ENCODE results near the gene XXYLT1. TPM values are rescaled to one million over a fixed set of nuclear protein-coding genes. Genes with fewer than 3 reads are reported as not detected.

The XXYLT1 gene
- polyA plus RNA-seq, 2 of the 4 experiments (the other 2 are of a cell fraction), result 11.9 to 12.0 TPM

DNA sequence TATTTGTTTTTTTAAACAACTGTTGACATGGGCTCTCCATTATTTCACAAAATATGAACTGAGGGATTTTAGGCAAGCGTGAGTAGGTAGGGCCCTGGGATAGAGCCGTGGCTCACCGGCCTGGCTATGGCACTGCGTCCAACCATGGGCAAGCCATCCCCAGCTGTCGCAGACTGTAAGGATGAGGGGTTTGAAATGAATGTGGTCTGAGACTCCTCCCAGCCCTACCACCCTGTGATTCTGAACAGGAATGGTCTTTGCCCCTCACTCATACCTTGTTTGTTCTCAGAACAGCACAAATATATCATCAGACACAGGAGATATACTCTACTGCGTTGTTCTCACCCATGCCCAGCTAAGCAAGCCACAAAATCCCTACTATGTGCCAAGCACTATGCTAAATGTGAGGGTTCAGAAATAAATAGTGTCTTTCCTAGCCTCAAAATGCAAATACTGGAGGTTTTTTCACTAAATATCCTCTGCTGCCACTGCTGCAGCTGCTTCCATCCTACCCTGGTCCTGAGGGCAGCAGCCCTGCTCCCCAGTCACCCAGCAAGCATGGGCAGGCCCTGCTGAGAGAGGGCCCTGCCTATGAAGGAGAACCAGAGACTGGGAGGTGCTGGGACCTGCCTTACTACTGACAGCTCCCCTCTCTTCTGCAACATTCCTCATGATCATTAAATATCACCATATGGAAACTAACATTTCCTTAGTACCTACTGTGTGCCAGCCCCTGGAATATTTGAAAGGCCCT, 102.8 kb downstream of the XXYLT1 start:
- Histone ChIP-seq H3K27ac (no peak overlapping the region), H3K4me3 (no peak overlapping the region), H3K9me3 (no peaks in the 10 kb centered on the region), H3K4me2 (no peak overlapping the region), H3K4me1 (no peaks in the 10 kb centered on the region)
- DNase-seq (ENCODE audit: low read depth in 1 of 2, low spot score in 1 of 2) (no peak), ATAC-seq (no peak), FAIRE-seq (no peak)
- ChIA-PET CTCF (no interaction called here), POLR2A (no interaction called here)
- WGBS (ENCODE audit: missing lambda C conversion rate), result 92% methylated on average over 6 of the region's 6 CpGs
- TF ChIP-seq, protein P1, sequence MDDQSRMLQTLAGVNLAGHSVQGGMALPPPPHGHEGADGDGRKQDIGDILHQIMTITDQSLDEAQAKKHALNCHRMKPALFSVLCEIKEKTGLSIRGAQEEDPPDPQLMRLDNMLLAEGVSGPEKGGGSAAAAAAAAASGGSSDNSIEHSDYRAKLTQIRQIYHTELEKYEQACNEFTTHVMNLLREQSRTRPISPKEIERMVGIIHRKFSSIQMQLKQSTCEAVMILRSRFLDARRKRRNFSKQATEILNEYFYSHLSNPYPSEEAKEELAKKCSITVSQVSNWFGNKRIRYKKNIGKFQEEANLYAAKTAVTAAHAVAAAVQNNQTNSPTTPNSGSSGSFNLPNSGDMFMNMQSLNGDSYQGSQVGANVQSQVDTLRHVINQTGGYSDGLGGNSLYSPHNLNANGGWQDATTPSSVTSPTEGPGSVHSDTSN (IDR thresholded peaks at IDR 0.05), result no peak
- no peak for TF ChIP-seq JUNB (IDR thresholded peaks at IDR 0.05)
- no peak for TF ChIP-seq USF2 (IDR thresholded peaks at IDR 0.05)
- no peak for TF ChIP-seq ATOH8 (CRISPR knock-in tag; IDR thresholded peaks at IDR 0.05; ENCODE audit: low read depth)
- TF ChIP-seq FOXS1 (CRISPR knock-in tag; IDR thresholded peaks at IDR 0.05), result no peak
- no peak for TF ChIP-seq REST (IDR thresholded peaks at IDR 0.05)
- TF ChIP-seq HEYL (CRISPR knock-in tag; IDR thresholded peaks at IDR 0.05), result no peak
- no peak for TF ChIP-seq MAFK (IDR thresholded peaks at IDR 0.05; ENCODE audit: partially characterized antibody)
- TF ChIP-seq, protein P2, sequence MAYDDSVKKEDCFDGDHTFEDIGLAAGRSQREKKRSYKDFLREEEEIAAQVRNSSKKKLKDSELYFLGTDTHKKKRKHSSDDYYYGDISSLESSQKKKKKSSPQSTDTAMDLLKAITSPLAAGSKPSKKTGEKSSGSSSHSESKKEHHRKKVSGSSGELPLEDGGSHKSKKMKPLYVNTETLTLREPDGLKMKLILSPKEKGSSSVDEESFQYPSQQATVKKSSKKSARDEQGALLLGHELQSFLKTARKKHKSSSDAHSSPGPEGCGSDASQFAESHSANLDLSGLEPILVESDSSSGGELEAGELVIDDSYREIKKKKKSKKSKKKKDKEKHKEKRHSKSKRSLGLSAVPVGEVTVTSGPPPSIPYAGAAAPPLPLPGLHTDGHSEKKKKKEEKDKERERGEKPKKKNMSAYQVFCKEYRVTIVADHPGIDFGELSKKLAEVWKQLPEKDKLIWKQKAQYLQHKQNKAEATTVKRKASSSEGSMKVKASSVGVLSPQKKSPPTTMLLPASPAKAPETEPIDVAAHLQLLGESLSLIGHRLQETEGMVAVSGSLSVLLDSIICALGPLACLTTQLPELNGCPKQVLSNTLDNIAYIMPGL (CRISPR knock-in tag; IDR thresholded peaks at IDR 0.05; ENCODE audit: borderline replicate concordance), result no peak
- no peak for TF ChIP-seq GATA3 (IDR thresholded peaks at IDR 0.05; ENCODE audit: borderline replicate concordance)
- TF ChIP-seq ZFP36 (IDR thresholded peaks at IDR 0.05; ENCODE audit: borderline replicate concordance, partially characterized antibody), result no peak
- TF ChIP-seq, protein P3, sequence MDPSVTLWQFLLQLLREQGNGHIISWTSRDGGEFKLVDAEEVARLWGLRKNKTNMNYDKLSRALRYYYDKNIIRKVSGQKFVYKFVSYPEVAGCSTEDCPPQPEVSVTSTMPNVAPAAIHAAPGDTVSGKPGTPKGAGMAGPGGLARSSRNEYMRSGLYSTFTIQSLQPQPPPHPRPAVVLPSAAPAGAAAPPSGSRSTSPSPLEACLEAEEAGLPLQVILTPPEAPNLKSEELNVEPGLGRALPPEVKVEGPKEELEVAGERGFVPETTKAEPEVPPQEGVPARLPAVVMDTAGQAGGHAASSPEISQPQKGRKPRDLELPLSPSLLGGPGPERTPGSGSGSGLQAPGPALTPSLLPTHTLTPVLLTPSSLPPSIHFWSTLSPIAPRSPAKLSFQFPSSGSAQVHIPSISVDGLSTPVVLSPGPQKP (IDR thresholded peaks at IDR 0.05; ENCODE audit: low read depth, low read length), result no peak
- TF ChIP-seq NFE2L2 (conservative IDR thresholded peaks at IDR 0.05; ENCODE audit: low read length), result no peak

- no peak overlapping the region for H3K27ac ChIP-seq
- no peak overlapping the region for H3K4me2 ChIP-seq
- no peak for ATAC-seq
- no peak for FAIRE-seq
- no peak overlapping the region for H3K4me3 ChIP-seq
- H3K4me1 ChIP-seq, result no peaks in the 10 kb centered on the region
- ChIA-PET CTCF (no interaction called here), POLR2A (no interaction called here)
- WGBS (ENCODE audit: missing lambda C conversion rate), result 88% methylated on average over 1 of the region's 1 CpG
- no peaks in the 10 kb centered on the region for H3K9me3 ChIP-seq
- DNase-seq (ENCODE audit: low read depth in 1 of 2, low spot score in 1 of 2), result no peak
- TF ChIP-seq FOSL2 (IDR thresholded peaks at IDR 0.05) (no peak), FOSL2 (CRISPR knock-in tag; IDR thresholded peaks at IDR 0.05) (no peak), CEBPB (IDR thresholded peaks at IDR 0.05) (no peak), TP53 (CRISPR knock-in tag; IDR thresholded peaks at IDR 0.05) (no peak), RNF2 (IDR thresholded peaks at IDR 0.05; ENCODE audit: borderline replicate concordance, low read depth) (no peak), CHD4 (IDR thresholded peaks at IDR 0.05; ENCODE audit: borderline replicate concordance) (no peak), SREBF2 (IDR thresholded peaks at IDR 0.05) (no peak), RARB (CRISPR knock-in tag; IDR thresholded peaks at IDR 0.05) (no peak), BCL3 (IDR thresholded peaks at IDR 0.05) (no peak), POLR2AphosphoS2 (conservative IDR thresholded peaks at IDR 0.05; ENCODE audit: low read length) (no peak)
- TF ChIP-seq, protein P1 (IDR thresholded peaks at IDR 0.05), result no peak
- TF ChIP-seq, protein P4, sequence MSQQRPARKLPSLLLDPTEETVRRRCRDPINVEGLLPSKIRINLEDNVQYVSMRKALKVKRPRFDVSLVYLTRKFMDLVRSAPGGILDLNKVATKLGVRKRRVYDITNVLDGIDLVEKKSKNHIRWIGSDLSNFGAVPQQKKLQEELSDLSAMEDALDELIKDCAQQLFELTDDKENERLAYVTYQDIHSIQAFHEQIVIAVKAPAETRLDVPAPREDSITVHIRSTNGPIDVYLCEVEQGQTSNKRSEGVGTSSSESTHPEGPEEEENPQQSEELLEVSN (IDR thresholded peaks at IDR 0.05; ENCODE audit: borderline replicate concordance, low read depth), result no peak
These were observed 105.2 kb downstream of the XXYLT1 start for GRCh38 chr3:195165790-195166189.

All from A549 (cell line).